ENCODE measurements around the gene TMED8. TPM values are rescaled to one million over a fixed set of nuclear protein-coding genes. Genes with fewer than 3 reads are reported as not detected.
A peak's percentile ranks its signal among the peaks of the same experiment; 100 is the strongest.

TMED8 gene
- total and polyA plus RNA-seq, 2 of the 13 experiments (the other 11 are each of a cell fraction or from before 2014, with no cell fraction given): 6.0 to 11.7 TPM

DNA sequence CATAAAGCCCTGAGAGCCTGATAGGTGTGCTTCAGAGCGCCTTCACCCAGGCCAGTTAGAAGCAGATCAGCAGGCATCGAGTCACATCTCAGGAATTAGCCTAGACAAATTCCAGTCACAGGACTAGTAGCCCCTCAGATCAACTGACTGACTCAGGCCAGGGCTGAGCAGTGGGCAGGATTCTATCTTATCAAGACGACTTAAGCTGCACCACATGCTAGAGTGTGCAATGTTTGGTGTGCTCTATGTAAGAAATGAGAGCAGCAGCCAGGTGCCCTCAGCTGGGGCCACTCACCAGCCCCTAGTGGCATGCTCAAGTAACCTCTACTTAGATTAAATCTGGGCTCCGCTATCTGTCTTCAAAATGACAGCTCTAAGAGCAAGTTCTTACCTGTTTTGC lies 86.2 kb downstream of the TMED8 start:
- intact Hi-C loops (cut with micrococcal nuclease; ENCODE audit: unreplicated experiment): no loop called here
- H3K27ac ChIP-seq (ENCODE audit: extremely low read length, insufficient read depth, low read length): no peak overlapping the region
- no peak for DNase-seq (ENCODE audit: low spot score)
- CTCF ChIA-PET (ENCODE audit: low intra/inter-chr PET ratio, low total read pairs): no interaction called here
- FAIRE-seq: no peak
- H3K27me3 ChIP-seq (ENCODE audit: control insufficient read depth in 1 of 2, insufficient read depth in 2 of 2, low read length in 2 of 2): no peaks in the 10 kb centered on the region
- H3K4me3 ChIP-seq (replicated peaks in 1 of 3; ENCODE audit: insufficient read depth in 1 of 3, low read depth in 2 of 3, low read length in 3 of 3): no peak overlapping the region
- no peak overlapping the region for H2AFZ ChIP-seq (ENCODE audit: low read length)
- H3K36me3 ChIP-seq (replicated peaks in 1 of 2; ENCODE audit: control insufficient read depth in 1 of 2, insufficient read depth in 2 of 2, low read length in 2 of 2): peaks cover 9 to 28% of the 10 kb centered on the region in 2 experiments; a peak in 4 of 5 replicates
- no TSS peak for BruUV-seq (replicated peaks)
- H3K9me3 ChIP-seq (ENCODE audit: low read length): no peaks in the 10 kb centered on the region
- 93% methylated on average over 2 of the region's 4 CpGs for WGBS (ENCODE audit: low lambda C conversion rate)
- no peak overlapping the region for H3K4me2 ChIP-seq (ENCODE audit: low read depth, low read length)
- no peak overlapping the region for H3K9ac ChIP-seq (ENCODE audit: insufficient read depth, low read depth, low read length)
- peak; percentile 60; the same call in 2 of the 3 replicates for ATAC-seq
- no peaks in the 10 kb centered on the region for H3K4me1 ChIP-seq (ENCODE audit: insufficient read depth, low read length)
- POLR2A ChIA-PET: no interaction called here
- H3K79me2 ChIP-seq (ENCODE audit: insufficient read depth, low read length): no peaks in the 10 kb centered on the region
- no peaks in the 10 kb centered on the region for H4K20me1 ChIP-seq (ENCODE audit: insufficient read depth, low read length)
- no peak for TF ChIP-seq TBL1XR1 (IDR thresholded peaks at IDR 0.05; ENCODE audit: borderline replicate concordance, low read length, partially characterized antibody)
- no peak for TF ChIP-seq ZNF775 (CRISPR knock-in tag; IDR thresholded peaks at IDR 0.05; ENCODE audit: borderline replicate concordance)
- TF ChIP-seq ATF1 (CRISPR knock-in tag; IDR thresholded peaks at IDR 0.05): no peak
- TF ChIP-seq, protein P1, sequence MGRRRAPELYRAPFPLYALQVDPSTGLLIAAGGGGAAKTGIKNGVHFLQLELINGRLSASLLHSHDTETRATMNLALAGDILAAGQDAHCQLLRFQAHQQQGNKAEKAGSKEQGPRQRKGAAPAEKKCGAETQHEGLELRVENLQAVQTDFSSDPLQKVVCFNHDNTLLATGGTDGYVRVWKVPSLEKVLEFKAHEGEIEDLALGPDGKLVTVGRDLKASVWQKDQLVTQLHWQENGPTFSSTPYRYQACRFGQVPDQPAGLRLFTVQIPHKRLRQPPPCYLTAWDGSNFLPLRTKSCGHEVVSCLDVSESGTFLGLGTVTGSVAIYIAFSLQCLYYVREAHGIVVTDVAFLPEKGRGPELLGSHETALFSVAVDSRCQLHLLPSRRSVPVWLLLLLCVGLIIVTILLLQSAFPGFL (CRISPR knock-in tag; IDR thresholded peaks at IDR 0.05): no peak
- in situ Hi-C loops (cut with HindIII; ENCODE audit: extremely low pct_ligation_motif_present, low pct_unique_long_range_greater_than_20kb): no loop called here

DNA sequence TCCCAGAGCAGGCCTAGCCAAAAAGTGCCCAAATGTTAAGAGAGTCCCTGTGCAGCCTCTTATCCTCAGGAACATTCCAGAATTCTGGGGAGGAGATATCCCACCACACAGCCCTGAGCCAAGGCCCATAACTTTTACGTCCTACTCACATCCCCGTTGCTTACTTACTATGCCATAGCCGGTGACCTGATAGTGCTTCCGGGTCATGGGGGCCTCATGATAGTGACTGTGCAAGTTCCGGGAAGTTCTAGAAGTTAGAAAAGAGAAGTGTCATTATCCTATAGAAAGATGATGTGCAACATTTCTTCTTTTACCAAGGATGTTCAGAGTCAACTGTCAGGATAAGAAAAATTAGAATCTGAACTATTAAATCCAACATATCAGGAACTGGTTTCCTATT lies 90.3 kb downstream of the TMED8 start:
- Histone ChIP-seq H3K9ac (ENCODE audit: insufficient read depth, low read depth, low read length) (no peak overlapping the region), H3K27ac (ENCODE audit: extremely low read length, insufficient read depth, low read length) (no peak overlapping the region), H3K4me1 (ENCODE audit: insufficient read depth, low read length) (no peaks in the 10 kb centered on the region), H3K36me3 (replicated peaks in 1 of 2; ENCODE audit: control insufficient read depth in 1 of 2, insufficient read depth in 2 of 2, low read length in 2 of 2) (peaks cover 21 to 60% of the 10 kb centered on the region in 2 experiments; a peak in 4 of 5 replicates), H3K79me2 (ENCODE audit: insufficient read depth, low read length) (no peaks in the 10 kb centered on the region), H3K4me2 (ENCODE audit: low read depth, low read length) (no peak overlapping the region), H3K9me3 (ENCODE audit: low read length) (no peaks in the 10 kb centered on the region), H2AFZ (ENCODE audit: low read length) (no peak overlapping the region), H3K4me3 (replicated peaks in 1 of 3; ENCODE audit: insufficient read depth in 1 of 3, low read depth in 2 of 3, low read length in 3 of 3) (no peak overlapping the region), H3K27me3 (ENCODE audit: control insufficient read depth in 1 of 2, insufficient read depth in 2 of 2, low read length in 2 of 2) (no peaks in the 10 kb centered on the region), H4K20me1 (ENCODE audit: insufficient read depth, low read length) (no peaks in the 10 kb centered on the region)
- in situ Hi-C loops (cut with HindIII; ENCODE audit: extremely low pct_ligation_motif_present, low pct_unique_long_range_greater_than_20kb) (no loop called here), intact Hi-C loops (cut with micrococcal nuclease; ENCODE audit: unreplicated experiment) (no loop called here)
- 96% methylated on average over 5 of the region's 5 CpGs for WGBS (ENCODE audit: low lambda C conversion rate)
- POLR2A ChIA-PET: no interaction called here
- ATAC-seq (no peak), FAIRE-seq (no peak), DNase-seq (ENCODE audit: low spot score) (no peak)
- no TSS peak for BruUV-seq (replicated peaks)
- CTCF ChIA-PET (ENCODE audit: low intra/inter-chr PET ratio, low total read pairs): no interaction called here
- TF ChIP-seq ZNF235 (CRISPR knock-in tag; IDR thresholded peaks at IDR 0.05; ENCODE audit: borderline replicate concordance): no peak
- no peak for TF ChIP-seq SMAD3 (CRISPR knock-in tag; IDR thresholded peaks at IDR 0.05)
- no peak for TF ChIP-seq ZNF12 (CRISPR knock-in tag; IDR thresholded peaks at IDR 0.05)
- no peak for TF ChIP-seq RFX1 (IDR thresholded peaks at IDR 0.05)
- no peak for TF ChIP-seq MXD4 (CRISPR knock-in tag; IDR thresholded peaks at IDR 0.05)
- TF ChIP-seq, protein P2, sequence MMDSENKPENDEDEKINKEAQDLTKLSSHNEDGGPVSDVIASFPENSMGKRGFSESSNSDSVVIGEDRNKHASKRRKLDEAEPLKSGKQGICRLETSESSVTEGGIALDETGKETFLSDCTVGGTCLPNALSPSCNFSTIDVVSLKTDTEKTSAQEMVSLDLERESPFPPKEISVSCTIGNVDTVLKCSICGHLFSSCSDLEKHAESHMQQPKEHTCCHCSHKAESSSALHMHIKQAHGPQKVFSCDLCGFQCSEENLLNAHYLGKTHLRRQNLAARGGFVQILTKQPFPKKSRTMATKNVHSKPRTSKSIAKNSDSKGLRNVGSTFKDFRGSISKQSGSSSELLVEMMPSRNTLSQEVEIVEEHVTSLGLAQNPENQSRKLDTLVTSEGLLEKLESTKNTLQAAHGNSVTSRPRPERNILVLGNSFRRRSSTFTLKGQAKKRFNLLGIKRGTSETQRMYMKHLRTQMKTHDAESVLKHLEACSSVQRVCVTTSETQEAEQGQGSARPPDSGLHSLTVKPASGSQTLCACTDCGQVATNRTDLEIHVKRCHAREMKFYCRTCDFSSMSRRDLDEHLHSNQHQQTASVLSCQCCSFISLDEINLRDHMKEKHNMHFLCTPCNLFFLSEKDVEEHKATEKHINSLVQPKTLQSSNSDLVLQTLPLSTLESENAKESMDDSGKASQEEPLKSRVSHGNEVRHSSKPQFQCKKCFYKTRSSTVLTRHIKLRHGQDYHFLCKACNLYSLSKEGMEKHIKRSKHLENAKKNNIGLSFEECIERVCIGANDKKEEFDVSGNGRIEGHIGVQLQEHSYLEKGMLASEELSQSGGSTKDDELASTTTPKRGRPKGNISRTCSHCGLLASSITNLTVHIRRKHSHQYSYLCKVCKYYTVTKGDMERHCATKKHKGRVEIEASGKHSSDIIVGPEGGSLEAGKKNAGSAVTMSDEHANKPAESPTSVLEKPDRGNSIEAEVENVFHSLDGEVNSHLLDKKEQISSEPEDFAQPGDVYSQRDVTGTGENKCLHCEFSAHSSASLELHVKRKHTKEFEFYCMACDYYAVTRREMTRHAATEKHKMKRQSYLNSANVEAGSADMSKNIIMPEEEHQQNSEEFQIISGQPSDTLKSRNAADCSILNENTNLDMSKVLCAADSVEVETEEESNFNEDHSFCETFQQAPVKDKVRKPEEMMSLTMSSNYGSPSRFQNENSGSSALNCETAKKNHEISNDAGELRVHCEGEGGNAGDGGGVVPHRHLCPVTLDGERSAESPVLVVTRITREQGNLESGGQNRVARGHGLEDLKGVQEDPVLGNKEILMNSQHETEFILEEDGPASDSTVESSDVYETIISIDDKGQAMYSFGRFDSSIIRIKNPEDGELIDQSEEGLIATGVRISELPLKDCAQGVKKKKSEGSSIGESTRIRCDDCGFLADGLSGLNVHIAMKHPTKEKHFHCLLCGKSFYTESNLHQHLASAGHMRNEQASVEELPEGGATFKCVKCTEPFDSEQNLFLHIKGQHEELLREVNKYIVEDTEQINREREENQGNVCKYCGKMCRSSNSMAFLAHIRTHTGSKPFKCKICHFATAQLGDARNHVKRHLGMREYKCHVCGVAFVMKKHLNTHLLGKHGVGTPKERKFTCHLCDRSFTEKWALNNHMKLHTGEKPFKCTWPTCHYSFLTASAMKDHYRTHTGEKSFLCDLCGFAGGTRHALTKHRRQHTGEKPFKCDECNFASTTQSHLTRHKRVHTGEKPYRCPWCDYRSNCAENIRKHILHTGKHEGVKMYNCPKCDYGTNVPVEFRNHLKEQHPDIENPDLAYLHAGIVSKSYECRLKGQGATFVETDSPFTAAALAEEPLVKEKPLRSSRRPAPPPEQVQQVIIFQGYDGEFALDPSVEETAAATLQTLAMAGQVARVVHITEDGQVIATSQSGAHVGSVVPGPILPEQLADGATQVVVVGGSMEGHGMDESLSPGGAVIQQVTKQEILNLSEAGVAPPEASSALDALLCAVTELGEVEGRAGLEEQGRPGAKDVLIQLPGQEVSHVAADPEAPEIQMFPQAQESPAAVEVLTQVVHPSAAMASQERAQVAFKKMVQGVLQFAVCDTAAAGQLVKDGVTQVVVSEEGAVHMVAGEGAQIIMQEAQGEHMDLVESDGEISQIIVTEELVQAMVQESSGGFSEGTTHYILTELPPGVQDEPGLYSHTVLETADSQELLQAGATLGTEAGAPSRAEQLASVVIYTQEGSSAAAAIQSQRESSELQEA (CRISPR knock-in tag; IDR thresholded peaks at IDR 0.05; ENCODE audit: not compliant biosample characterization): no peak
- no peak for TF ChIP-seq ZNF260 (CRISPR knock-in tag; IDR thresholded peaks at IDR 0.05; ENCODE audit: borderline replicate concordance, low read depth)
